GM12892 (cell line): Measurements from ENCODE around the gene ENC1.

Experiments used
- POLR2A ChIP-seq: IDR thresholded peaks from 2 replicates; pipeline ENCODE4 v1.6.1; 2011; ENCODE audit warnings: low read depth, low read length, control low read depth
- POLR2AphosphoS5 ChIP-seq: IDR thresholded peaks from 2 replicates; pipeline ENCODE4 v1.6.1; 2011; ENCODE audit warnings: low read depth, low read length, control low read depth
- TAF1 ChIP-seq: IDR thresholded peaks from 2 replicates; pipeline ENCODE4 v1.6.1; 2011; ENCODE audit warnings: low read depth, mild to moderate bottlenecking, control low read depth, low read length, borderline replicate concordance

DNA sequence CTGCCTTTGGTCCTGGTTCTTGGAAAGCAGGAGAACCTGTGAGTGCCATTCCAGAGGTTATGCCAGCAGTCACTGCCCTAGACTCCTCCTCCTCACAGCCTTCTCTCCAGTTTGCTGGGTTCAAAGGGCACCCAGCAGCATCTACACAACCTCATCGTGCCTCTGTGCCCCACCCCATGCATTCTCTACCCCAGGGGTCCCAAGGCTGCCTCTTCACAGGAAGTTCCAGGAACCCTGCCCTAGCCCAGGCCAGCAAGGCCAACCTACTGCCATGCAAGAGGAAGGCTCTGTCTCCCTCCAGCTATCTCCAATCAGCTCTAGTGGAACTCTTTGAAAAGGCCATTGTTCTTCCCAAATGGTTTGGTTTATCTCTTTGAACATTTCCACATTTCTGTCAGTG, 21.2 kb downstream of the ENC1 start:
- no peak for TF ChIP-seq POLR2A
- TF ChIP-seq POLR2AphosphoS5: no peak
- TF ChIP-seq TAF1: no peak
